Bronchial smooth muscle cell (primary cell): Measurements from ENCODE around the gene C6orf118. TPM values are rescaled to one million over a fixed set of nuclear protein-coding genes. Genes with fewer than 3 reads are reported as not detected.

Source experiments
- total RNA-seq: library from RNA; depleted of rRNA; stranded (reverse); fragments of >200 nt; gene quantifications from 2 replicates; pipeline ENCODE4 v1.2.1, GENCODE V29; 2014

Gene C6orf118
- not detected in 2 replicates for total RNA-seq

GRCh38 chr6:165308926-165309731 is at the start of gene C6orf118:
Gene C6orf118 (minus strand): TSS chr6:165309605. CDS start chr6:165309586, 19 bp downstream.

